Measurements from ENCODE around the gene METTL8.

DNA sequence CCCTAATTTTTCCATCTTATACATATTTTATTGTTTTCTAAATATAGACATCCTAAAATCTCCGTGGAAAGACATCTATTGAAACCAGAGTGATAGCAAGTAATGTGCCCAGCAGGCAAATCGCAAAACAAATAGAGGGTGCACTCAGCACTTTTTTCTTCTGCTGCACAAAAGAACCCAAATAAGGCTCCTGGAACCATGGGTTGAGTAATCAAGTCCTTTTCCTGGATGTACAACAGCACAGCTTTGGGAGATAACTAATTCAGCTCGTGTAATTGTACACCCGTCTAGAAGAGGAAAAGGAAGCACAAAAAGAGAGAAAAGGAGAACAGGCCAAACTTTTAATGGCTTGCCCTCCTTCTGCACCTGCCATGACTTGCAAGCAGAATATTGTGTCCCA is 146.2 kb downstream of the METTL8 start:
- no peak for TF ChIP-seq POLR2A (IDR thresholded peaks at IDR 0.05; ENCODE audit: borderline replicate concordance, extremely low read depth, insufficient read depth, insufficient read length)
- TF ChIP-seq, protein P1, sequence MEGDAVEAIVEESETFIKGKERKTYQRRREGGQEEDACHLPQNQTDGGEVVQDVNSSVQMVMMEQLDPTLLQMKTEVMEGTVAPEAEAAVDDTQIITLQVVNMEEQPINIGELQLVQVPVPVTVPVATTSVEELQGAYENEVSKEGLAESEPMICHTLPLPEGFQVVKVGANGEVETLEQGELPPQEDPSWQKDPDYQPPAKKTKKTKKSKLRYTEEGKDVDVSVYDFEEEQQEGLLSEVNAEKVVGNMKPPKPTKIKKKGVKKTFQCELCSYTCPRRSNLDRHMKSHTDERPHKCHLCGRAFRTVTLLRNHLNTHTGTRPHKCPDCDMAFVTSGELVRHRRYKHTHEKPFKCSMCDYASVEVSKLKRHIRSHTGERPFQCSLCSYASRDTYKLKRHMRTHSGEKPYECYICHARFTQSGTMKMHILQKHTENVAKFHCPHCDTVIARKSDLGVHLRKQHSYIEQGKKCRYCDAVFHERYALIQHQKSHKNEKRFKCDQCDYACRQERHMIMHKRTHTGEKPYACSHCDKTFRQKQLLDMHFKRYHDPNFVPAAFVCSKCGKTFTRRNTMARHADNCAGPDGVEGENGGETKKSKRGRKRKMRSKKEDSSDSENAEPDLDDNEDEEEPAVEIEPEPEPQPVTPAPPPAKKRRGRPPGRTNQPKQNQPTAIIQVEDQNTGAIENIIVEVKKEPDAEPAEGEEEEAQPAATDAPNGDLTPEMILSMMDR (IDR thresholded peaks at IDR 0.05 in 2 of 3, conservative IDR thresholded peaks at IDR 0.05 in 1 of 3; ENCODE audit: borderline replicate concordance in 1 of 3, insufficient read depth in 1 of 3, low read depth in 2 of 3, low read length in 2 of 3), result no peak

Data from HCT116 (cell line).